Tibial nerve (tissue), 3 donors: ENCODE data around the gene LHPP.

ENCODE experiments used
- CTCF ChIP-seq, 5 experiments: fragments of 200-600 bp in 3 of 5; fragments of 450-650 bp in 2 of 5; sonication (generic) in 3 of 5; IDR thresholded peaks; one replicate each; pipeline ENCODE4 v1.5.1; 2016 to 2019; ENCODE audit warnings: antibody characterized with exemption in 5 of 5, mild to moderate bottlenecking in 3 of 5, moderate library complexity in 2 of 5
- POLR2A ChIP-seq, 2 donors: fragments of 450-650 bp; IDR thresholded peaks; one replicate each; pipeline ENCODE4 v1.6.1; 2017; ENCODE audit warnings: antibody characterized with exemption in 2 of 2, mild to moderate bottlenecking in 2 of 2, moderate library complexity in 2 of 2

GRCh38 chr10:124652701-124653100, 191.1 kb downstream of the LHPP start:
- no peak for TF ChIP-seq CTCF (IDR thresholded peaks at IDR 0.05)
- TF ChIP-seq POLR2A (IDR thresholded peaks at IDR 0.05): no peak
